Sigmoid colon (tissue), 4 donors: Measurements from ENCODE around the gene USP46.

Experiments
- CTCF ChIP-seq, 4 experiments: fragments of 450-650 bp in 3 of 4; fragments of 200-600 bp in 1 of 4; IDR thresholded peaks; one replicate each; pipeline ENCODE4 v1.5.1; 2016 to 2019; ENCODE audit warnings: antibody characterized with exemption in 4 of 4, mild to moderate bottlenecking in 3 of 4, moderate library complexity in 2 of 4
- EP300 ChIP-seq, 4 donors: sonication (generic); formaldehyde crosslinking; IDR thresholded peaks; one replicate each; pipeline ENCODE4 v1.6.1; 2017; ENCODE audit warnings: antibody characterized with exemption in 4 of 4
- POLR2A ChIP-seq, 2 donors: fragments of 450-650 bp; IDR thresholded peaks; one replicate each; pipeline ENCODE4 v1.6.1; 2016; ENCODE audit warnings: antibody characterized with exemption in 2 of 2, mild to moderate bottlenecking in 2 of 2, moderate library complexity in 2 of 2
- POLR2AphosphoS5 ChIP-seq, 4 donors: sonication (generic); formaldehyde crosslinking; IDR thresholded peaks; one replicate each; pipeline ENCODE4 v1.6.1; 2017; ENCODE audit warnings: antibody characterized with exemption in 4 of 4

- no peak for TF ChIP-seq CTCF (IDR thresholded peaks at IDR 0.05)
- no peak for TF ChIP-seq POLR2A (IDR thresholded peaks at IDR 0.05)
- no peak for TF ChIP-seq EP300 (IDR thresholded peaks at IDR 0.05)
- TF ChIP-seq POLR2AphosphoS5 (IDR thresholded peaks at IDR 0.05), result no peak
Observed at GRCh38 chr4:52551487-52551886, 107.6 kb downstream of the USP46 start.
